Measurements from ENCODE around the gene FAM227A. TPM values are rescaled to one million over a fixed set of nuclear protein-coding genes. Genes with fewer than 3 reads are reported as not detected.

Gene FAM227A
- polyA plus RNA-seq, 1 donor = 12.0 TPM

GRCh38 chr22:38549101-38549894 lies 106.9 kb downstream of the FAM227A start:
- peak; percentile 42 for DNase-seq

GRCh38 chr22:38540701-38541100 lies 115.5 kb downstream of the FAM227A start:
- no peak for DNase-seq

GRCh38 chr22:38531251-38531938 lies 124.8 kb downstream of the FAM227A start:
- no peak for DNase-seq

Other genes with a start within 250 kb of the FAM227A start
- gene KCNJ4, start 201.2 kb downstream of the FAM227A start, polyA plus RNA-seq (ENCODE audit: insufficient read length) = 0.18 TPM
- 11.0 TPM for gene KDELR3, start 188.3 kb downstream of the FAM227A start, polyA plus RNA-seq (ENCODE audit: insufficient read length)
- gene DDX17, start 150.1 kb downstream of the FAM227A start, polyA plus RNA-seq (ENCODE audit: insufficient read length) = 1,227 TPM
- 8.1 TPM for gene DMC1, start 86.2 kb downstream of the FAM227A start, polyA plus RNA-seq (ENCODE audit: insufficient read length)
- gene CBY1, start 246 bp upstream of the FAM227A start, polyA plus RNA-seq (ENCODE audit: insufficient read length) = 59.4 TPM
- gene TOMM22, start 25.6 kb upstream of the FAM227A start, polyA plus RNA-seq (ENCODE audit: insufficient read length) = 101 TPM
- 44.8 TPM for gene JOSD1, start 44.6 kb upstream of the FAM227A start, polyA plus RNA-seq (ENCODE audit: insufficient read length)
- gene GTPBP1, start 49.6 kb upstream of the FAM227A start, polyA plus RNA-seq (ENCODE audit: insufficient read length) = 53.6 TPM
- gene SUN2, start 99.6 kb upstream of the FAM227A start, polyA plus RNA-seq (ENCODE audit: insufficient read length) = 60.7 TPM
- gene DNAL4, start 137.8 kb upstream of the FAM227A start, polyA plus RNA-seq (ENCODE audit: insufficient read length) = 30.2 TPM
- 4.2 TPM for gene NPTXR, start 187.6 kb upstream of the FAM227A start, polyA plus RNA-seq (ENCODE audit: insufficient read length)
- gene CBX6, start 215.8 kb upstream of the FAM227A start, polyA plus RNA-seq (ENCODE audit: insufficient read length) = 35.9 TPM

Data from left kidney (tissue), 2 donors.